CD4-positive, alpha-beta T cell treated with Interferon alpha-2 for 1 hour (primary cell): Measurements from ENCODE around the gene PGBD1.

ENCODE experiments used
- DNase-seq, 2 donors: peaks; one replicate each; pipeline ENCODE4 v3.0.0-alpha.2; 2020 to 2022

Gene PGBD1

GRCh38 chr6:28336284-28337120 lies 55.1 kb downstream of the PGBD1 start:
- DNase-seq = peak; percentile 12 to 57

GRCh38 chr6:28337121-28337520 lies 55.7 kb downstream of the PGBD1 start:
- DNase-seq = no peak

- DNase-seq = no peak
Measured at GRCh38 chr6:28340310-28341095, 59.1 kb downstream of the PGBD1 start.

- no peak for DNase-seq
Measured at GRCh38 chr6:28343898-28344677, 62.7 kb downstream of the PGBD1 start.

- DNase-seq = no peak
Measured at GRCh38 chr6:28345201-28345600, 63.8 kb downstream of the PGBD1 start.

- DNase-seq = no peak
Measured at GRCh38 chr6:28347119-28347518, 65.7 kb downstream of the PGBD1 start.

- no peak for DNase-seq
Measured at GRCh38 chr6:28349344-28349891, 68.0 kb downstream of the PGBD1 start.

GRCh38 chr6:28349892-28350737 lies 68.7 kb downstream of the PGBD1 start, which contains the start of gene ZKSCAN3:
TSS of gene ZKSCAN3 (plus strand) at chr6:28349947. CDS start at chr6:28359587, 9,640 bp downstream.
- DNase-seq = peak; percentile 81 to 84

GRCh38 chr6:28351087-28351486 lies 69.7 kb downstream of the PGBD1 start:
- DNase-seq = no peak

GRCh38 chr6:28351493-28351925 lies 70.1 kb downstream of the PGBD1 start:
- no peak for DNase-seq
